Measurements from ENCODE around the gene FLT1.

FLT1 gene

GRCh38 chr13:28299916-28300315 lies 195.0 kb downstream of the FLT1 start:
- DNase-seq = no peak

GRCh38 chr13:28297341-28297740 lies 197.6 kb downstream of the FLT1 start:
- DNase-seq = no peak

- DNase-seq = no peak
These were observed 208.7 kb downstream of the FLT1 start for GRCh38 chr13:28286263-28286662.

- DNase-seq = no peak
These were observed 211.3 kb downstream of the FLT1 start for GRCh38 chr13:28283600-28283999.

- DNase-seq = no peak
These were observed 212.5 kb downstream of the FLT1 start for GRCh38 chr13:28282451-28282850.

- no peak for DNase-seq
These were observed 221.0 kb downstream of the FLT1 start for GRCh38 chr13:28273919-28274318.

- no peak for DNase-seq
These were observed 223.7 kb downstream of the FLT1 start for GRCh38 chr13:28271056-28271840.

- no peak for DNase-seq
These were observed 226.1 kb downstream of the FLT1 start for GRCh38 chr13:28268800-28269223.

GRCh38 chr13:28267497-28267896 lies 227.4 kb downstream of the FLT1 start:
- no peak for DNase-seq

GRCh38 chr13:28258417-28258816 lies 236.5 kb downstream of the FLT1 start:
- no peak for DNase-seq

- DNase-seq = no peak
These were observed 237.6 kb downstream of the FLT1 start for GRCh38 chr13:28257305-28257704.

GRCh38 chr13:28252547-28252946 lies 242.4 kb downstream of the FLT1 start:
- DNase-seq = no peak

GRCh38 chr13:28251466-28251865 lies 243.5 kb downstream of the FLT1 start:
- no peak for DNase-seq

- no peak for DNase-seq
These were observed 244.4 kb downstream of the FLT1 start for GRCh38 chr13:28250542-28250941.

Measured in right hindlimb (tissue), 1 donor.